HCT116 (cell line): Measurements from ENCODE around the gene FDXACB1.
A peak's percentile ranks its signal among the peaks of the same experiment; 100 is the strongest.

Experiments used
- EGR1 ChIP-seq: IDR thresholded peaks from 2 replicates; pipeline ENCODE4 v1.6.1; 2012; ENCODE audit warnings: low read depth
- EZH2phosphoT487 ChIP-seq: fragments of 200-600 bp; IDR thresholded peaks from 2 replicates; pipeline ENCODE4 v1.6.1; 2018; ENCODE audit warnings: antibody characterized with exemption, borderline replicate concordance
- ZNF274 ChIP-seq: fragments of 200-500 bp; sonication (Bioruptor generic); IDR thresholded peaks from 2 replicates; pipeline ENCODE4 v1.6.1; 2014; ENCODE audit warnings: mild to moderate bottlenecking, low read depth, low read length, inconsistent platforms
- TF ChIP-seq, protein P1 (sequence below), 3 experiments: fragments of 200-600 bp in 1 of 3; sonication (generic) in 1 of 3; IDR thresholded peaks in 2 of 3; conservative IDR thresholded peaks in 1 of 3; 2 replicates each; pipeline ENCODE4 v1.5.1; 2012 to 2017; ENCODE audit warnings: low read depth in 2 of 3, low read length in 2 of 3, antibody characterized with exemption in 1 of 3, borderline replicate concordance in 1 of 3, control low read depth in 1 of 3, mild to moderate bottlenecking in 1 of 3, mixed read lengths in 1 of 3, mixed run types in 1 of 3, moderate library complexity in 1 of 3; ENCODE audit not compliant: insufficient read depth in 1 of 3

DNA sequence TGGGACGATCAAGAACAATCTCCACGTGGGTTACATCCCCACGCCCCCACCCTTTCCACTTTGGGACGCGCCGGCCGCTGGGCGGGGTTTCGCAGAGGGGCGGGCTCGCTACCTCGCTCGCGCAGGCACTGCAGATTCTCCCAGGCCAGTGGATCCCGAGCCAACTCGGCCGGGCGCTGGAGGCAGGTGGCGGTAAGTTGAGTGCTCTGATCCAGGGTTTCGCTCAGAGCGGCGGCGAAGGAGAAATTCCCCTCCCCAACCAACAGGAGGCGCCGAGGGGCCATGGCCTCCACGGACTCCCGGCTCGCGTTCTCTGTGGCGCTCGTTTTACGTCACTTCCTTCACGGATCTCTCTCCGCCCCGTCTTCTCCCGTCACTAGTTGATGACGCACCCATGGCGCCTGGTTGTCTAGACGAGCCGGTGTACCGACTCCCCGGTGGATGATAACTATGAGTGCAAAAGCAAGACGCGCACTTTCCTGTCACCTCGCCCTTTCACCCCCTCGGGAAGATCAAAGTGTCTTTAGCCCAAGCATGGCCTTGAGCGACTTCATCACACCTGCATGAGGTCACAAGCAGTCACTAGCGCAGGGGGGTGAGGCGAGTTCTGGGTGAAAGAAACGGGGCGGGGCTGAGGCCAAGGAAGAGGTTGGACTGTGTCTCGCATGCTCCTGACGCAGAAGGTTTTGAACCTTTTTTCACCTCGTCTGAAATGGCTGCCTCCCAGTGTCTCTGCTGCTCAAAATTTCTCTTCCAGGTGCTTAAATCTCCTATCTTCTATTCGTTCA lies at the start of gene FDXACB1, which contains the start of gene CFAP68:
- no peak for TF ChIP-seq EZH2phosphoT487
- TF ChIP-seq, protein P1, sequence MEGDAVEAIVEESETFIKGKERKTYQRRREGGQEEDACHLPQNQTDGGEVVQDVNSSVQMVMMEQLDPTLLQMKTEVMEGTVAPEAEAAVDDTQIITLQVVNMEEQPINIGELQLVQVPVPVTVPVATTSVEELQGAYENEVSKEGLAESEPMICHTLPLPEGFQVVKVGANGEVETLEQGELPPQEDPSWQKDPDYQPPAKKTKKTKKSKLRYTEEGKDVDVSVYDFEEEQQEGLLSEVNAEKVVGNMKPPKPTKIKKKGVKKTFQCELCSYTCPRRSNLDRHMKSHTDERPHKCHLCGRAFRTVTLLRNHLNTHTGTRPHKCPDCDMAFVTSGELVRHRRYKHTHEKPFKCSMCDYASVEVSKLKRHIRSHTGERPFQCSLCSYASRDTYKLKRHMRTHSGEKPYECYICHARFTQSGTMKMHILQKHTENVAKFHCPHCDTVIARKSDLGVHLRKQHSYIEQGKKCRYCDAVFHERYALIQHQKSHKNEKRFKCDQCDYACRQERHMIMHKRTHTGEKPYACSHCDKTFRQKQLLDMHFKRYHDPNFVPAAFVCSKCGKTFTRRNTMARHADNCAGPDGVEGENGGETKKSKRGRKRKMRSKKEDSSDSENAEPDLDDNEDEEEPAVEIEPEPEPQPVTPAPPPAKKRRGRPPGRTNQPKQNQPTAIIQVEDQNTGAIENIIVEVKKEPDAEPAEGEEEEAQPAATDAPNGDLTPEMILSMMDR (IDR thresholded peaks at IDR 0.05 in 2 of 3, conservative IDR thresholded peaks at IDR 0.05 in 1 of 3; ENCODE audit: borderline replicate concordance in 1 of 3, insufficient read depth in 1 of 3, low read depth in 2 of 3, low read length in 2 of 3): peak; percentile 78 to 91 (median 87)
- no peak for TF ChIP-seq ZNF274
- no peak for TF ChIP-seq EGR1
